PFSK-1 (cell line): ENCODE results near the gene RAB11FIP3.

Source experiments
- FOXP2 ChIP-seq: optimal IDR thresholded peaks from 2 replicates; pipeline ENCODE3; 2011; ENCODE audit warnings: borderline replicate concordance, control low read depth, inconsistent platforms; ENCODE audit not compliant: insufficient read depth; ENCODE audit errors: extremely low read length, extremely low read depth
- POLR2AphosphoS5 ChIP-seq: IDR thresholded peaks from 2 replicates; pipeline ENCODE4 v1.6.1; 2012; ENCODE audit warnings: low read depth, mild to moderate bottlenecking, control low read depth, low read length, moderate library complexity
- SIN3A ChIP-seq: IDR thresholded peaks from 2 replicates; pipeline ENCODE4 v1.6.1; 2012; ENCODE audit warnings: mild to moderate bottlenecking, low read length, moderate library complexity, borderline replicate concordance; ENCODE audit not compliant: insufficient read depth
- TAF1 ChIP-seq: IDR thresholded peaks from 2 replicates; pipeline ENCODE4 v1.6.1; 2012; ENCODE audit warnings: low read length, control low read depth, borderline replicate concordance; ENCODE audit not compliant: insufficient read depth
- TF ChIP-seq, protein P1 (sequence below), 2 experiments: IDR thresholded peaks; 2 replicates each; pipeline versions ENCODE4 v1.6.1 to v1.8.0; 2011 to 2012; ENCODE audit warnings: low read depth in 2 of 2, low read length in 2 of 2, control low read depth in 1 of 2, inconsistent platforms in 1 of 2, mild to moderate bottlenecking in 1 of 2, moderate library complexity in 1 of 2; ENCODE audit not compliant: insufficient read depth in 1 of 2

The RAB11FIP3 gene

GRCh38 chr16:555528-556473 is 130.4 kb downstream of the RAB11FIP3 start:
- no peak for TF ChIP-seq POLR2AphosphoS5
- TF ChIP-seq, protein P1, sequence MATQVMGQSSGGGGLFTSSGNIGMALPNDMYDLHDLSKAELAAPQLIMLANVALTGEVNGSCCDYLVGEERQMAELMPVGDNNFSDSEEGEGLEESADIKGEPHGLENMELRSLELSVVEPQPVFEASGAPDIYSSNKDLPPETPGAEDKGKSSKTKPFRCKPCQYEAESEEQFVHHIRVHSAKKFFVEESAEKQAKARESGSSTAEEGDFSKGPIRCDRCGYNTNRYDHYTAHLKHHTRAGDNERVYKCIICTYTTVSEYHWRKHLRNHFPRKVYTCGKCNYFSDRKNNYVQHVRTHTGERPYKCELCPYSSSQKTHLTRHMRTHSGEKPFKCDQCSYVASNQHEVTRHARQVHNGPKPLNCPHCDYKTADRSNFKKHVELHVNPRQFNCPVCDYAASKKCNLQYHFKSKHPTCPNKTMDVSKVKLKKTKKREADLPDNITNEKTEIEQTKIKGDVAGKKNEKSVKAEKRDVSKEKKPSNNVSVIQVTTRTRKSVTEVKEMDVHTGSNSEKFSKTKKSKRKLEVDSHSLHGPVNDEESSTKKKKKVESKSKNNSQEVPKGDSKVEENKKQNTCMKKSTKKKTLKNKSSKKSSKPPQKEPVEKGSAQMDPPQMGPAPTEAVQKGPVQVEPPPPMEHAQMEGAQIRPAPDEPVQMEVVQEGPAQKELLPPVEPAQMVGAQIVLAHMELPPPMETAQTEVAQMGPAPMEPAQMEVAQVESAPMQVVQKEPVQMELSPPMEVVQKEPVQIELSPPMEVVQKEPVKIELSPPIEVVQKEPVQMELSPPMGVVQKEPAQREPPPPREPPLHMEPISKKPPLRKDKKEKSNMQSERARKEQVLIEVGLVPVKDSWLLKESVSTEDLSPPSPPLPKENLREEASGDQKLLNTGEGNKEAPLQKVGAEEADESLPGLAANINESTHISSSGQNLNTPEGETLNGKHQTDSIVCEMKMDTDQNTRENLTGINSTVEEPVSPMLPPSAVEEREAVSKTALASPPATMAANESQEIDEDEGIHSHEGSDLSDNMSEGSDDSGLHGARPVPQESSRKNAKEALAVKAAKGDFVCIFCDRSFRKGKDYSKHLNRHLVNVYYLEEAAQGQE (IDR thresholded peaks at IDR 0.05; ENCODE audit: insufficient read depth in 1 of 2, low read depth in 2 of 2, low read length in 2 of 2), result no peak
- no peak for TF ChIP-seq SIN3A
- no peak for TF ChIP-seq FOXP2
- no peak for TF ChIP-seq TAF1

- no peak for TF ChIP-seq POLR2AphosphoS5
- TF ChIP-seq SIN3A, result no peak
- TF ChIP-seq, protein P1 (IDR thresholded peaks at IDR 0.05; ENCODE audit: insufficient read depth in 1 of 2, low read depth in 2 of 2, low read length in 2 of 2), result no peak
- TF ChIP-seq TAF1, result no peak
- no peak for TF ChIP-seq FOXP2
Measured at GRCh38 chr16:556474-557173, 131.2 kb downstream of the RAB11FIP3 start.

DNA sequence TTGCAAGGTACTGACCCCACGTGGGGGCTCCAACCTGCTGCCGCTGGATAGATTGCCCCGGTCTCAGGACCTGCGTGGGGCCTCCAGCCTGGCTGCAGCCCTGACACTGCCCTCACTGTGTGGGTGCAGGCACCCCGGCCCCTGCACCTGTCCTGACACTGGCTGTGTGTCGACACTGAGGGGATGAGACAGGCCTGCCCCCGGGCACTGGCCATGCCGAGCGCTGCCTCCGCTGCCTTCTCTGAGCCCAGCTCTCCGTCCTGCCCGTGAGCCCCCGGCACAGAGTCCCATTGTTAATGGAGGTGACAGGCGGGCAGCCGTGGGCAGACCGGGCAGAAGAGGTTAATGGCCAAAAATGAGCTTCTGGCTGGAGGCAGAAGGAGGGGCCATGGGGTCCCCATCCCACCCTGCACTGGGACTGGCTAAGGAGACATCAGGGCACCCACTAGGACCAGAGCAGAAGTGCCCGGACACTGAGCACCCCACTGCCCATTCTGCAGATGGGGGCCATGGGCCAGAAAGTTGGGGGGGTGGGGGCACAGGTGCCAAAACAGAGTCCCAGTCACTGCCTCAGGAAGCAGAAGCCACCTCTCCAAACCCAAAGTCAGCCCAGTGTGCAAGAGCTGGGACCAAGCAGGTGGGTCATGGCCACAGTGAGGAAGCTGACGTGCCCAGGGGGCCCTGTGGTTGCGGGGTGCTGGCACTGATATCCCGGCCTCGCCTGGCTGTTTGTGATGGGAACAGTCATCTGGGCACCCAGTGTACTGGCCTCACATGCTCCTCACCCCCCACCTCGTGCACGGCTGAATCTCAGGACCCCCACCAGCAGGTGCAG is 132.2 kb downstream of the RAB11FIP3 start:
- TF ChIP-seq, protein P1 (IDR thresholded peaks at IDR 0.05; ENCODE audit: insufficient read depth in 1 of 2, low read depth in 2 of 2, low read length in 2 of 2), result no peak
- no peak for TF ChIP-seq FOXP2
- no peak for TF ChIP-seq SIN3A
- no peak for TF ChIP-seq POLR2AphosphoS5
- no peak for TF ChIP-seq TAF1

GRCh38 chr16:558298-559020 is 133.0 kb downstream of the RAB11FIP3 start:
- TF ChIP-seq POLR2AphosphoS5, result no peak
- TF ChIP-seq SIN3A, result no peak
- TF ChIP-seq FOXP2, result no peak
- TF ChIP-seq, protein P1 (IDR thresholded peaks at IDR 0.05; ENCODE audit: insufficient read depth in 1 of 2, low read depth in 2 of 2, low read length in 2 of 2), result no peak
- no peak for TF ChIP-seq TAF1
